Subcutaneous abdominal adipose tissue (tissue), 5 donors: ENCODE results near the gene ARMC5.

Experiments used
- H3K27ac ChIP-seq: one replicate; pipeline ENCODE4 v1.7.0; 2013; ENCODE audit warnings: low read depth, mild to moderate bottlenecking, inconsistent platforms, low read length, moderate library complexity
- H3K27me3 ChIP-seq, 5 donors: one replicate each; pipeline ENCODE4 v1.7.0; 2013; ENCODE audit warnings: low read length in 5 of 5, inconsistent platforms in 1 of 5; ENCODE audit not compliant: control insufficient read depth in 5 of 5, insufficient read depth in 4 of 5
- H3K36me3 ChIP-seq, 5 donors: one replicate each; pipeline ENCODE4 v1.7.0; 2013; ENCODE audit warnings: low read length in 5 of 5; ENCODE audit not compliant: control insufficient read depth in 5 of 5, insufficient read depth in 5 of 5
- H3K4me1 ChIP-seq, 5 donors: one replicate each; pipeline ENCODE4 v1.7.0; 2013; ENCODE audit warnings: low read length in 5 of 5, mild to moderate bottlenecking in 3 of 5, moderate library complexity in 1 of 5; ENCODE audit not compliant: control insufficient read depth in 5 of 5, insufficient read depth in 5 of 5
- H3K4me3 ChIP-seq, 5 donors: one replicate each; pipeline ENCODE4 v1.7.0; 2013; ENCODE audit warnings: low read length in 5 of 5, low read depth in 1 of 5
- H3K9ac ChIP-seq, 5 donors: one replicate each; pipeline ENCODE4 v1.7.0; 2013; ENCODE audit warnings: low read length in 5 of 5, mild to moderate bottlenecking in 4 of 5, moderate library complexity in 3 of 5
- H3K9me3 ChIP-seq, 5 donors: one replicate each; pipeline ENCODE4 v1.7.0; 2013; ENCODE audit warnings: low read length in 5 of 5; ENCODE audit not compliant: control insufficient read depth in 5 of 5
- donor health status: healthy.
- donor health status: healthy.
- donor health status: healthy.
- donor health status: healthy.
- donor health status: healthy.

ARMC5 gene

DNA sequence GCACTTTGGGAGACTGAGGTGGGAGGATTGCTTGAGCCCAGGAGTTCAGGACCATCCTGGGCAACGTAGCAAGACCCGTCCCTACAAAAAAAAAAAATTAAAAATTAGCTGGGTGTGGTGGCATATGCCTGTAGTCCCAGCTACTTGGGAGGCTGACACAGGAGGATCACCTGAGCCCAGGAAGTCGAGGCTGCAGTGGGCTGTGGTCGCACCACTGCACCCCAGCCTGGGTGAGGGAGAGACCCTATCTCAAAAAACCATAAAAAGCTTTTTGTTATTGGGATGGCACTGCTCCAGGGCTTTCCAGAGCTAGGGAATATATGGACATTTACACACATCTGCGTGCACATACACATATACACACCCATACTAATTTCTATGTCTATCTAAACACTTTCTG is 8.1 kb upstream of the ARMC5 start:
- Histone ChIP-seq H3K36me3 (peaks cover 0 to 3% (median 0%) of the 10 kb centered on the region in 5 donors), H3K4me1 (peaks cover 13 to 44% (median 32%) of the 10 kb centered on the region in 5 donors), H3K9ac (no peak overlapping the region), H3K27ac (no peak overlapping the region), H3K9me3 (no peaks in the 10 kb centered on the region), H3K27me3 (no peaks in the 10 kb centered on the region), H3K4me3 (no peak overlapping the region)

- Histone ChIP-seq H3K4me1 (peaks cover 13 to 49% (median 37%) of the 10 kb centered on the region in 5 donors), H3K27ac (peak overlapping the region; percentile 50), H3K27me3 (no peaks in the 10 kb centered on the region), H3K36me3 (peaks cover 0 to 3% (median 0%) of the 10 kb centered on the region in 5 donors), H3K4me3 (no peak overlapping the region), H3K9ac (no peak overlapping the region), H3K9me3 (no peaks in the 10 kb centered on the region)
Measured at GRCh38 chr16:31451681-31452351, 7.5 kb upstream of the ARMC5 start.

- H3K4me3 ChIP-seq = no peak overlapping the region
- H3K9ac ChIP-seq = peak overlapping the region in 1 of 5 donors; percentile 19
- H3K27me3 ChIP-seq = no peaks in the 10 kb centered on the region
- H3K27ac ChIP-seq = peak overlapping the region; percentile 67
- peaks cover 0 to 3% (median 0%) of the 10 kb centered on the region in 5 donors for H3K36me3 ChIP-seq
- no peaks in the 10 kb centered on the region for H3K9me3 ChIP-seq
- H3K4me1 ChIP-seq = peaks cover 16 to 58% (median 46%) of the 10 kb centered on the region in 5 donors
Measured at GRCh38 chr16:31452631-31453106, 6.6 kb upstream of the ARMC5 start.

GRCh38 chr16:31453255-31454204 is 5.8 kb upstream of the ARMC5 start:
- Histone ChIP-seq H3K27me3 (no peaks in the 10 kb centered on the region), H3K9ac (peak overlapping the region in 2 of 5 donors; percentile 38 to 49), H3K4me1 (peaks cover 21 to 67% (median 54%) of the 10 kb centered on the region in 5 donors), H3K27ac (peak overlapping the region; percentile 67), H3K9me3 (no peaks in the 10 kb centered on the region), H3K4me3 (peak overlapping the region in 4 of 5 donors; percentile 2 to 54 (median 38)), H3K36me3 (peaks cover 0 to 3% (median 0%) of the 10 kb centered on the region in 5 donors)

DNA sequence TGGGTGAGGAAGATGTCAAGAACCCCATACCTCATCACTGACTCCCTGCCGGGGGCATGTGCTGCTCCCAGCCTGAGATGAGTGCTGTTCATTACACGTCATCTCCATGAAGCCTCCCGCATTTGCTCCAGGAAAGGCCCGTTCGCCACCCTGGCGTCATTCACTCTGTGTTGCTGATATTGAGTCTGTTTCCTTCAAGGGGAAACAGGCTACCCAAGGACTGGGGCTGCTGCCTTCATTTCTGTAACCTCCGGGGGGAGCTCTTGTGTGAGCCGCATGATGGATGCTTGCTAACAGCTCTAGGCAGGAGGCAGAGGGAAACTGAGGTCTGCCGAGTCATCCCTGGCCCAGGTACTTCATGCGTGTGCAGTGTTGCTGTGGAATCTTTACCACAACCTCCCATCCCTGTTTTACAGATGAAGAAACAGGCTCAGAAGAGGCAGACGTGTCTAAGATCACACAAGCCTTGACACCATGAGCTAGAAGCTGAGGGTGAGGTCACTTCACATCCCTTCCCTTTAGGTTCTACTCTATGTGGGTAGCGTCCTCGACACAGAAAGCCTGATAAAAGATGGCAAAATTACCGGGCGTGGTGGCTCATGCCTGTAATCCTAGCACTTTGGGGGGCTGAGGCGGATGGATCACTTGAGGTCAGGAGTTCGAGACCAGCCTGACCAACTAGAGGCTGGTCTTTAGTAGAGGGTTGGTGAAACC is 3.5 kb upstream of the ARMC5 start:
- Histone ChIP-seq H3K27ac (no peak overlapping the region), H3K9me3 (no peaks in the 10 kb centered on the region), H3K9ac (no peak overlapping the region), H3K27me3 (no peaks in the 10 kb centered on the region), H3K4me3 (peak overlapping the region in 1 of 5 donors; percentile 12), H3K36me3 (peaks cover 0 to 3% (median 0%) of the 10 kb centered on the region in 5 donors), H3K4me1 (peaks cover 24 to 76% (median 63%) of the 10 kb centered on the region in 5 donors)

GRCh38 chr16:31456988-31457360 is 2.3 kb upstream of the ARMC5 start:
- Histone ChIP-seq H3K27me3 (no peaks in the 10 kb centered on the region), H3K9ac (peak overlapping the region in 2 of 5 donors; percentile 39 to 59), H3K4me1 (peaks cover 24 to 73% (median 61%) of the 10 kb centered on the region in 5 donors), H3K4me3 (peak overlapping the region in 1 of 5 donors; percentile 3), H3K36me3 (peaks cover 0 to 7% (median 3%) of the 10 kb centered on the region in 5 donors), H3K27ac (no peak overlapping the region), H3K9me3 (no peaks in the 10 kb centered on the region)

DNA sequence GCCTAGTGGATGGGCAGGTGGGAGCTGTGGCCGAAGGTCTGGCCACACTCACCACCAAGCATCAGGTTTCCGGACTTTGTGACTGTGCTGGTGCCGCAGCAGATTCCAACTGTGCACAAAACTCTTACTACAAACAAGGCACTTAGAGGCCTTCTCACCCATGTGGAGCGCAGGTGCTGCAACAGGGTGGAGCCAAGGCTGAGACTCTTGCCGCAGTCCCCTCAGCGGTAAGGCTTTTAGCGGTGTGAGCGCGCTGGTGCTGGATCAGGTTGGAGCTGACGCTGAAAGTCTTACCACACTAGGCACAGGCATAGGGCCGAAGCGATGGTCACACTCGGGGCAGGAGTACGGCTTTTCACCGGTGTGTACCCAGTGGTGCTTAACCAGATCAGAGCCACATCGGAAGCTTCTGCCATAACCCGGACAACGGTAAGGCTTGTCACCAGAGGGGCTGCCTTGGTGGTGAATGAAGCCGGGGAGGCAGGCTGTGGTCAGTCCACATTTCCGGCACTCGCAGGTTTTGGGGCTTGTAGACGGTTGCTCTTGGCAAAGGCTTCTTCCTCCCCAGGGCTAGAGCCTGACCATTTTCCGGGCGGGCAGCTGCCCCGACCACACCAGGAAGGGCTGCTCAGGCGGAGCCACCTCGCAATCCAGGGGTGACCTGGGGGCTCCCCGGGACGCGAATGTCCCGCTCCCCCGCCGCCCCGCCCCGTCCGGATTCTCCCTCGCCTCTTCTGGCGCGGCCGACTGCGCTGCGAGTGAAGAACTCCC is 1.0 kb upstream of the ARMC5 start:
- peak overlapping the region; percentile 63 to 96 (median 88) for H3K4me3 ChIP-seq
- peaks cover 18 to 61% (median 50%) of the 10 kb centered on the region in 5 donors for H3K4me1 ChIP-seq
- peak overlapping the region; percentile 73 to 96 (median 95) for H3K9ac ChIP-seq
- peak overlapping the region; percentile 98 for H3K27ac ChIP-seq
- no peaks in the 10 kb centered on the region for H3K27me3 ChIP-seq
- peaks cover 0 to 19% (median 13%) of the 10 kb centered on the region in 5 donors for H3K36me3 ChIP-seq
- H3K9me3 ChIP-seq = no peaks in the 10 kb centered on the region

DNA sequence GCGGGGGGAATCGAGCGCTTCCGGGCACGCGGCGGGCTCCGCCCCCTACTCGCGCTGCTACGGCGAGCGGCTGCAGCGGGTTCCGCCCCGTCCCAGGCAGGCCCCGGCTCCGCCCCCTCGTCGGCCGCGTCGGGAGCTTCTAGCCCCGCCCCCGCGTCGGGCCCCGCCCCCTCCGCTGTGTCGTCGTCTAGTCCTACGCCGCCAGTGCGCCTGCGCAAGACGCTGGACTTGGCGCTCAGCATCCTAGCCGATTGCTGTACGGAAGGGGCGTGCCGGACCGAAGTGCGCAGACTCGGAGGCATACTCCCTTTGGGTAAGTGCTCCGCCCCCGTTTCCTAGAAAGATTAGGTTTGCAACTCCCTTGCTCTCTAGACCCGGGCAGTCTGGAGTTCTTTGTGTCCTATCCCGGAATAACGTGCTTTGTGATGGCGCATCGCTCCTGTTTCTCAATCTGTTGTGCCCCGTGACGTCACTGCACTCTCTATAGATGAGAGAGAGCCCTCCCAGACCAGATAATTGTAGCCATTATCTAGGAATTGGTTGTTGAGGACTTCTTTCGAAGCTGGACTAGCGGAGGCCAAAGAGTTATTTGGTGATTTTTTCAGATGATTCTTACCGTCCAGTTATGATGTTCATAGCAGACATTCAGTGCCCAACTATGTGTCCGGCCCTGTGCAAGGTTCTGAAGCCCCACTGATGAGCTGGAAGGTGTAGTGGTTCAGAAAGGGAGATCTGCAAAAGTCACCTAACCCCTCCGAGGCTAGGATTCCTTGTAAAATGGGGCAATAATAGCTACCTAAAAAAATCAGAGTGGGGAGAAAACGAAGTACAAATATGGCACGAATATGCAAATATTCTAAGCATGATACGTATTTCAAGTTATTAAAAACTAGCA is 633 bp downstream of the ARMC5 start:
- Histone ChIP-seq H3K9me3 (no peaks in the 10 kb centered on the region), H3K27me3 (no peaks in the 10 kb centered on the region), H3K4me3 (peak overlapping the region; percentile 63 to 92 (median 88)), H3K9ac (peak overlapping the region; percentile 63 to 96 (median 95)), H3K4me1 (peaks cover 13 to 49% (median 43%) of the 10 kb centered on the region in 5 donors), H3K27ac (peak overlapping the region; percentile 98), H3K36me3 (peaks cover 0 to 34% (median 29%) of the 10 kb centered on the region in 5 donors)
